HG03558 (cell line): ENCODE measurements around the gene SNRNP200.
"Not testable (repeated sequence)": the region's sequence is repeated elsewhere in the genome, so short reads cannot be mapped to it uniquely, and the experiment has no call there.

Source experiments
- ATAC-seq: cut with Tn5 transposase; IDR thresholded peaks from one replicate; pipeline ENCODE4 v1.9.1; 2021; ENCODE audit warnings: moderate number of reproducible peaks; ENCODE audit not compliant: unreplicated experiment; ENCODE audit errors: extremely low read depth

Gene SNRNP200

GRCh38 chr2:96325884-96326255 is 20.5 kb upstream of the SNRNP200 start:
- ATAC-seq, result no peak

GRCh38 chr2:96325041-96325883 is 19.9 kb upstream of the SNRNP200 start, which contains the start of gene ITPRIPL1:
ITPRIPL1 (plus strand) TSS chr2:96325317; CDS start chr2:96325840, 523 bp downstream.
- ATAC-seq, result no peak

- ATAC-seq, result no peak
These were observed 19.3 kb upstream of the SNRNP200 start for GRCh38 chr2:96324721-96325040.

DNA sequence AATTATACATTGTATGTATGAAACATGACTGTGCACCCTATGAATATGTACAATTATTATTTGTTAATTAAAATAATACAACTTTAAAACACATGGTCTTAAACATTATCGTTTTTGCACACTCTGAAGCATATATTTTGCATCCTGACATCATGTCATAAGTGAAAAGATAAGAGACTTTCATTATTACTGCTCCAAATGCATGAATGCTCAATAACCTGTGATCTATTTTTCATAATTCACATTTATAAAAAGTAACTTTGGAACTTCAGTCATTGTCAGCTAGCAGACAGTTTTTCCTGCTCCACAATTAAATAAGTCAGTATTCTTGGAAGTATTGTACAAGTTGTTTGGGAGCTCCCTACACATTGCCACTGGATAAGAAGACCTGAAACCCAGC is 18.5 kb upstream of the SNRNP200 start:
- ATAC-seq, result no peak

- no peak for ATAC-seq
These were observed 15.6 kb upstream of the SNRNP200 start for GRCh38 chr2:96320728-96321622.

GRCh38 chr2:96320326-96320725 is 15.0 kb upstream of the SNRNP200 start:
- ATAC-seq, result no peak

- no peak for ATAC-seq
These were observed 14.1 kb upstream of the SNRNP200 start for GRCh38 chr2:96319396-96319795.

- no peak for ATAC-seq
These were observed 13.4 kb upstream of the SNRNP200 start for GRCh38 chr2:96318723-96319122.

DNA sequence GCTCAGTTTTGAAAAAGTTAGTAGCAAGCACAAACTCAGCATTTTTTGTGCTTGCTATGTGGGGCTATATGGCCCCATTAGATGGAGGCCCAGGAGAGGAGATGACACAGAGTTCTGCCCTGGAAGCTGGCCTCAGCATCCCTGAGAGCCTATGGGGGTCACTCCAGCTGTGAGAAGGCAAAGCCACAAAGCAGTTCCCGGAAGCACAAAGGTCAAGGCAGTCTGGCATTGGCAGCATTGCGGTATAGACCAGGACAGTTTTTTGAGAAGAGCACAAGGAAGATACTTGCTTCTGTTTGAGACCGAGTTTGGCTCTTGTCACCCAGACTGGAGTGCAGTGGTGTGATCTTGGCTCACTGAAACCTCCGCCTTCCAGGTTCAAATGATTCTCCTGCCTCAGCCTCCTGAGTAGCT is 12.2 kb upstream of the SNRNP200 start:
- no peak for ATAC-seq

DNA sequence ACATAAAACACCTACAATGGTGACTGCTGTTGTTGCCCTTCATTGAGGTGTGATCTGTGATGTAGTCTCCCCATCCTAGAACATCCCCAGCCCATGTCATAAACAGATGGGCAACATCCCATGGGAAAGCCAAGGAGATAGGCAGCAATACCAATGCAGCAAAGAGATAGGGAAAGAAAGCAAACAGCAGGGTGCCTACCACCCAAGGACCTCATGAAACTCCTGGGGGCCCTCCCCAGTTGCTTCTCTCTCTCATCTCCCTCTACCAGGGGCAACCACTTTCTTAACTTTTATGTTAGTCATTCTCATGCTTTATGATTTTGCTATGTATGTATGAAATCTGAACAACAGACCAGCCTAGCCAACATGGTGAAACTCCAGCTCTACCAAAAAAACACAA is 11.7 kb upstream of the SNRNP200 start:
- no peak for ATAC-seq

GRCh38 chr2:96315400-96316071 is 10.2 kb upstream of the SNRNP200 start:
- no peak for ATAC-seq

- ATAC-seq, result no peak
These were observed 9.7 kb upstream of the SNRNP200 start for GRCh38 chr2:96315005-96315399.

DNA sequence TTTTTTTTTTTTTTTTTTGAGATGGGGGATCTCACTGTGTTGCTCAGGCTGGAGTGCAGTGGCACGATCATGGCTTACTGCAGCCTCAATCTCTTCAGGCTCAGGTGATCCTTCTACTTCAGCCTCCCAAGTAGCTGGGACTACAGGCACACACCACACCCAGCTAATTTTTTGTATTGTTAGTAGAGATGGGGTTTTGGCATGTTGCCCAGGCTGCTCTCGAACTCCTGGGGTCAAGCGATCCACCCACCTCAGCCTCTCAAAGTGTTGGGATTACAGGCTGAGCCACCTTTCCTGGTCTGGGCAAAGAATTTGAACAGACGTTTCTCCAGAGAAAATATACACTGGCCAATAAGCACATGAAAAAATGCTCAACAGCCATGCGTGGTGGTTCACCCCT is 2.9 kb upstream of the SNRNP200 start:
- no peak for ATAC-seq

DNA sequence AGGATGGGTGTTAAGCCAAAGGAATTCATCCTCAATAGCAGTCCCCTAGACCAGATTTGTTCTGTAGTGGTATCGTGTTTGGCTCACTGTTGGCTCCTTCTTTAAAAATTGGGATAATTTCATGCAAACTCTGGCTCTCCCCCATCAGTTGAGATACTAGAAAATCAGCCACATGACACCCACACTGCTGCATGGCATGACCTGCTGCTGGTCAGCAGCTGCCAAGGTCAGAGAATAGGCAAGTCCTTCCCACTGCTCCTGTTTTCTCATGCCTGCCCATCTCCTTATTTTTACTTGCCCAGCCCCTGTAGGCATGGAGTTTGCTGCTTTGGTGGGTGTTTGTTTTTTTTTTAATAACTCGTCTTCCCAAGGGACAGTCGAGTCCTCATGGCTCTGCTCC is 1.0 kb upstream of the SNRNP200 start:
- ATAC-seq, result no peak

- no peak for ATAC-seq
These were observed 598 bp upstream of the SNRNP200 start for GRCh38 chr2:96305979-96306308.

DNA sequence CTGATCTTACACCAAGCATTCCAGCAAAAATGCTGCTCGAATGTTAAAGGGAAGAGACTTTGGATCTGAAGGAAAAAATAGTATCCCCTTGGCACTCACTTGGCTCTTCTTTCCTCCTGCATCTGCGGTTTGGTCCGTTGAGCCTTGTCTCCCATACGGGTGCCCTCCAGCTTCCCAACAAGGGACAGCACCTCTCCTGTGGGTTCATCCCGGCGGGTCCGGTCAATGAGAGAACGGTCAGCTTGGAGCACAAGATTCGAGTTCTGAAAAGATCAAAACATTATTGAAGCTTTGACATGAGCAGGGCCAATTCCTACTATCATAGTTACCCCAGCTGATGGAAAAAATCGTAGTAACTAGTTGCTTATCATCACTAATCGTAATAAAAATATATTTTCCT is 740 bp downstream of the SNRNP200 start:
- no peak for ATAC-seq

- ATAC-seq, result no peak
These were observed 3.5 kb downstream of the SNRNP200 start for GRCh38 chr2:96301865-96302264.

- no peak for ATAC-seq
These were observed 8.4 kb downstream of the SNRNP200 start for GRCh38 chr2:96296925-96297324.

- ATAC-seq, result not testable (repeated sequence)
These were observed 11.1 kb downstream of the SNRNP200 start for GRCh38 chr2:96294271-96294670.

GRCh38 chr2:96291751-96292150 is 13.6 kb downstream of the SNRNP200 start:
- no peak for ATAC-seq

GRCh38 chr2:96287273-96287856 is 18.0 kb downstream of the SNRNP200 start:
- no peak for ATAC-seq
